Erythroblast (primary cell): ENCODE measurements around the gene YY1AP1.
"Not testable (repeated sequence)": the region's sequence is repeated elsewhere in the genome, so short reads cannot be mapped to it uniquely, and the experiment has no call there.

Experiments
- DNase-seq, 2 experiments: peaks; one replicate each; lab custom pipeline; 2025; lab: John Stamatoyannopoulos, UW
- GATA1 ChIP-seq: IDR thresholded peaks from 2 replicates; pipeline ENCODE4 v1.6.1; 2011; ENCODE audit warnings: low read depth, mild to moderate bottlenecking, control low read depth, low read length, moderate library complexity
- POLR2A ChIP-seq: IDR thresholded peaks from 2 replicates; pipeline ENCODE4 v1.6.1; 2011; ENCODE audit warnings: mild to moderate bottlenecking, low read length

Gene YY1AP1

DNA sequence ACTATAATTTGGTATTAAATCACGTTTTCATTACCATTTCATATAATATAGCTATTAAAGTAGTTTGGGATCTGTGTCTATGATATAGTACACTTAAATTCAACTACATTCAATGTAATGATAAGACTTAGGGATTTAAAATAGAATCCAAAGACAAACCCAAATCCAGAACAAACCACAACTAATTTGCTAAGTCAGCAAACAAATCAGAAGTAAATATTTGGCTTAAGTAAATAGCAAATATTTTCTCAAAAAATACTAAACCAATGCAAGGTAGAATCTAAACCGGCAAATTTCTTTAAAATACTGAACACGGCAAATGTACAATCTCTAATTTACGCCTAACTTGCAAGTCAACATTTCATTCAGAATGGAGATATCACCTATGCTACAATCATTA, 16.8 kb downstream of the YY1AP1 start:
- TF ChIP-seq GATA1 (no peak), POLR2A (no peak)
- DNase-seq = no peak

DNA sequence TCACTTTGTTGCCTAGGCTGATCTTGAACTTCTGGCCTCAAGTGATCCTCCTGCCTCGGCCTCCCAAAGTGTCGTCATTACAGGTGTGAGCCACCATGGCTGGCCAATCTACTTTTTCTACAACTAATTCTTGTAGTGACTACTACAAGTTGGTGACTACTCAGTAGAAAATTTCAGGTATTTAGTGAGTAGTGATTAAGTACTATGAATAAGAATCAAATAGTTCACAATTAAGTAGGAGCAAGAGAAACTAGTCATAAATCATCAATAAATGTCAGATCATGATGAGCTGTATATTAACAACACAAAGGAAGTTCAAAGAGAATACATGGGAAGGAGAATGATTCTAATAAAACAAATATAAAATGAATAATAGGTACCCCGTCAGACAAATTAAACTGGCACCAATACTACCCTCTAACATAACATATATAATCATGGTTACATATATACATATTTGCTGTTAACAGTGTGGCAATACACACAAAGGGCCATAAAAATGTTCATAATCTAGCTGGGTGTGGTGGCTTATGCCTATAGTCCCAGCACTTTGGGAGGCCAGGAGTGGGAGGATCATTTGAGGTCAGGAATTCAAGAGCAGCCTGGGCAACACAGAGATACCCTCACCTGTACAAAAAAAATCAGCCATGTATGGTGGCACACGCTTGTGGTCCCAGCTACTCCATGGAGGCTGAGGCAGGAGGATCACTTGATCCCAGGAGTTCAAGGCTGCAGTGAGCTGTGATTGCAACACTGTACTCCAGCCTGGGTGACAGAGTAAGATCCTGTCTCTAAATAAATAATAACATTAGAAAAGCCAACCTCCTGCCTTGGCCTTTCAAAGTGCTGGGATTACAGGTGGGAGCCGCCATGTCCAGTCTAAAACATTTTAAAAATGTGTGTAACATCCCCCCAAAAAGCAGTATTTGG, 19.1 kb downstream of the YY1AP1 start:
- TF ChIP-seq POLR2A (no peak), GATA1 (no peak)
- DNase-seq = no peak

DNA sequence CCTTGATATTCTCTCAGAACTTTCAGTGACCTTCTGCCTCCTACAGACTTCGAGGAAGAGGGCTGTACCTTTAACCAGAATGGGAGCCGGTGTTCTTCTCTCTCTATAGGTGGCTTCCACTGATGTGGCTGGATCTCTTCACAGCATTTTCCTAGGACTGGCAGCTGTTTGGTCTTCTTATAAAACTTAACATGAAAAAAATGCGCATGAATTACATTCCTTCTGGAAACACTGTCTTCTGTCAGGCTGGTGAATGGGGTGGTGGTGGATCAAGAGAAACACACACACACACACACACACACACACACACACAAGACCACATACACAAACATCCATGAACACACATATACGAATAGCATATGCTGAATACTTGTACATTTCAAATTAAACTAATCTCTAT, 27.3 kb downstream of the YY1AP1 start:
- DNase-seq = not testable (repeated sequence)

DNA sequence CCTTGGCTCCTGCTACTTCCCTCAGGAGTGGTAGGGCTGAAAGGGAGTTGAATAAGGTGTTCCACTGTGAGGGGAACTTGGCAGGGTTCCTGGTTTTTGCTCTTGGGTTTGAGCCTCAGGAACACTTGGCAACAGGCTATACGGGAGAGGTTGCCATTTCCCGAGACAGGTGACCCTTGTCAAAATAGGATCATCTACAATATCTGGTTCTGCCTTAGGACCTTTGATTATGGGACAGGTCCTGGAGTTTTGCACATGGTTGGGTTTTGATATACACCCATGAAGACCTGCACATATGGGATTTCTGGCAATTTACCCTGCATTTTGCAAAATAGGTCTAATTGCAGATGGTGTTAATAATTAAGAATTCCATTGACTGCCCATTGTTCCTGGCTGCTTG, 31.1 kb downstream of the YY1AP1 start:
- DNase-seq = no peak
- TF ChIP-seq POLR2A (no peak), GATA1 (no peak)

DNA sequence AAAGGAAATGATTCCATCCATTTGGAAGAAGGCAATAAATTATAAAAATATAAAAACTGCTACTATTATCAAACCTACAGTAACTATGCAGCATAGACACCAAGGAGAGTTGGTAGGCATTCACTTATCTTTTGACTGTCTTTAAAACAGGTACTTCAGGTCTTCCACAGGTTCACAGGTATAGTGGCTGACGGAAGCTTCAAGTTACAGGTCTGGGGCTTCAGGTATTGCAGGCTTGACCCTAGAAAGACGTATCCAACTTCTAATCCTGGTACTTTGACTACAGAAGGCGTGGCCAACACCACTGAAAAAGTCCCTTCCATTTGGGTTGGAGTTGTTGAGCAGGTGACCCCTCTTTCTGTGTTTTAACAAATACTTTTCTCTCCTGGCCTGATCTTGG, 35.6 kb downstream of the YY1AP1 start:
- no peak for DNase-seq
- TF ChIP-seq GATA1 (no peak), POLR2A (no peak)

DNA sequence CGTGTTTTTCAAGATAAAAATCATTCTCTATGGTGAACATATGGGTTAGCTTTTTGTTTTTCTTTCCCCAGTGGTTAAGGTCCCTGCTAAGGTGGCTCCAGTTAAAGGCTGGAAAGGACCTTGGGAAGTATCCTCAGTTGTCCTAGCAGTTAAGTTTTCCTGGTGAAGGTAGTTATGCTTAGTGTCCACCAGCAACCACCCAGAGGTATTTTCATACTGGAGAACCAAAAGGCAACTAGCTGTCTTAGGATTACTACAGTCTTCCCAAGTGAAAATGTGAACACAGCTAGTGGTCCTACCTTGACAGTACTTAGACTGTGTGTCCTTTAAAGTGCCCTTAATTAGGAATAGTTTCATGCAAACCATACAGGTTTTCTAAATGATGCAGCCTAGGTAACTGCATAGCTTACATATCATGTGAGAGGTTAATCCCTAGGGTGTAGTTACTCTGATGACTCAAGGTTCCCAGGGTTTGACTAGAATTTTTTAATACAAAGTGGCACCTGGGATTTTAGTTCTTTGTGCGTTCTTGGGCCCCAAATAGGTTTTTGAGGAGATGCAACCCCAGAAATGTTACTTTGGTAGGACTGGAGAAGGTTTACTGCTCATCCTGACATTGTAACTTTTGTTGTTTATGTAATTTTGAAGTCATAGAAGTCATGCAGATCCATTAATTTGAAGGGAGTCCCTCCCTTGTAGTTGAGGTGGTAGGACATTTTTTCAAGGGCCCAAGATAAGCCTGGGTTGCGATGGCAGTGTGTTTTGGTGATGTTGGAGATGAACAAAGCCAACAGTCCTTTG, 36.5 kb downstream of the YY1AP1 start:
- TF ChIP-seq POLR2A = no peak
- no peak for TF ChIP-seq GATA1
- no peak for DNase-seq

DNA sequence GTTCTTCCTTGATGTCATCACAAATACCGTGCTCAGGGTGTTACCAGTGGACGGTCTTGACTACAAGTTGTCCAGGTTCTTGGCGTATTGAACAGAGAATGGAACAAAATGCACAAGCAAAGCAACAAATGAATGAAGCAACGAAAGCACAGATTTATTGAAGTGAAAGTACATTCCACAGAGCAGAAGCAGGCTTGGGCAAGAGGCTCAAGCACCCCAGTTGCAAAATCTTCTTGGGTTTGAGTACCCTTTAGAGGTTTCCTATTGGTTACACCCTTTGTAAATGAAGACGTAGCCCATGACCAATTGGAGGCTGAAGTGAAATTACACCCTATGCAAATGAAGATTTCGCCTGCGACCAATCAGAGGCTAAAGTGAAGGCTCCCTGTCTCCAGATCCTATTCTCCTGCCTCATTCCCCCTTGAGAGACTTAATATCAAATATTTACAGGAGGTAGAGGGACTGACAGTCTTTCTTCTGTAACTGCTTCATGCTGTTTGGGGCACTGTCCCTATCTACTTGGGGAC, 38.3 kb downstream of the YY1AP1 start:
- DNase-seq = no peak
- TF ChIP-seq GATA1 (no peak), POLR2A (no peak)

DNA sequence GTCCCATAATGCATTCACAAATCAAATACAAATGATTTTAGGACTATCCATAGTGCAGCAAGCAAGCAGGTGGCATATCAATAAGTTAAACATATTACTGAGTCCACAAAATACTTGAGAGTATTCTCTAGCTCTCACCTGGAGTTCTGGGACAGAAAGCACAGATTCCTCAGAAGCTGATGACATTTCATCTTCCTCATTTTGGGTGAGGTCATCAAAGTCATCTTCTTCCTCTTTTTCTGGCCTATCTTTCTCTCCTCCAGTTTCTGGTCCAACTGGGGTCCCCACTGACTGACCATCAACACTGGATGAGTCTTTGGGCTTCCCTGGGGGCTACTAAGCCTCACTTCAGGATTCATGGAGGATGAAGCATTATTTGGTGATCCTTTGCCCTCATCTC, 38.9 kb downstream of the YY1AP1 start:
- DNase-seq = no peak
- TF ChIP-seq POLR2A = no peak

DNA sequence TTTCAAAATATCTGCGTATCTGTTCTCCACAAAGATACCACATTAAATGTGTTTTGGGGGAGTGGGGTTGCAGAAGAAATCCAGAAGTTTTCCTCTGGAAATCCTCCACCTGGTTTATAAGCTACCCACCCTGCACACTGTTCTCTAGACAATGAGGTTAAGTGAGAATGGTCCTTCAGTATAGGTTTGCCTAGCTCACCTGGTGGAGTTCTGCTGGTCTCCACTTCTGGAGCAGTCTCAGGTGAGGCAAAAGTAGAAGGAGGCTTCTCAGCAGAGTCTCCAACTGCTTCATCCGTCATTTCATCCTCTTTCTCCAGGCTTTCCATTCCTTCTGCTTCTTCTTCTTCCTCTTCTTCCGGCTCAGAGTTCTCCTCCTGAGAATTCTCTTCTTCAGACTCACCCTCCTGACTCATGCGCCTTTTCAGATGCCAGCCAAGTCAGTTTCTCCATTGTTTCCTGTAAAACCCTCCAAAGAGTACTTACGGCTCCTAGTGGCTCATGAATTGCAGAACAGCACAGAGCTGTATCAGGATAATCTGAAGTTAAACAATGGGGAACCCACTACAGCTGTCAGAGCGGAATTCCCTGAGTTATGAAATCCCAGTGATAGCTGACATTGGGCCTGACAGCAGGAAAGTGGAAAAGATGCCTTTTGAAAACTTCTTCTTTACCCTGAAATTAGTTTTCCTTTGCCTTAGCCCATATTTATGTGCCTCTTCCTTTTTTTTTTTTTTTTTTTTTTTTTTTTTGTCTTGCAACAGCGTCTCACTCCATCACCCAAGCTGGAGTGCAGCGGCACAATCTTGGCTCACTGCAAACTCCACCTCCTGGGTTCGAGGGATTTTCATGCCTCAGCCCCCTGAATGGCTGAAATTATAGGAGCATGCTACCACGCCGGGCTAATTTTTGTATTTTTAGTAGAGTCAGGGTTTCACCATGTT, 40.1 kb downstream of the YY1AP1 start:
- DNase-seq = peak in 1 of 2 experiments; percentile 16
- TF ChIP-seq GATA1 (no peak), POLR2A (no peak)

DNA sequence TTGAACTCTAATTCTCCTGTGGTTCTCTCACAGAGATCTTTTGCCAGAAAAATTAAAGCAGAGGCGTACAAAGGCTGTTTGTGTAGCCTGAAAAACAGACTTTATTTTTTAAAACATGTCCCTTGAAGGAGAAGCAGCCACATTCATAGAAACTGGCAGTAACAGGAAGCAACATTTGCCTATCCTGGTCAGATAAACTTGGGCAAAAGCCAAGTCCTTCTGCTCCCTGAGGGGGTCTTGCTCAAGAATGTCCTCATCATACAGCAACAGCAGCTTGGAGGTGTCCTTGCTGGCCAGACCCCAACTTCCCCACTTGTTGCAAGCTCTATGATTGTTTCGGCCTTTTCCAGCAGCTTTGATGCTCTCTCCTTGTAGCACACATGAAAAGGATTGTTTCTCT, 42.3 kb downstream of the YY1AP1 start:
- TF ChIP-seq POLR2A (no peak), GATA1 (no peak)
- no peak for DNase-seq

DNA sequence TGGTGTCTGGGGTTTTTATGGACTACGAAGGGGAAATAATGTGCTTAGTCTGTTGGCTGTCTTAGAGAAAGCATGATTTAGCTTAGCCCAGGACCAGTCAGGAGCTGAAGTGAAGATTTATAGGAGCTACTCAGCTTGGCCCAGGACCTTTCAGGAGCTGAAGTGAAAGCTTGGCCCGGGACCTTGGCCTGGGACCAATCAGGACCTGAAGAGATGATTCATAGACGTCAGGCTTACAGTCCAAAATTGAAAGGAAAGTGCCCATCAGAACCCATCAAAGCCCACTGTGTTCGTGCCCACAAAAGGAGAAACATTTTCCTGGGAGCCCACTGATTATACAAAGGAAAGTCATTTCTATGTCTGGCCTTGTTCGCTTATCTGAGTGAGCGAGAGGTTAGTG, 42.9 kb downstream of the YY1AP1 start:
- TF ChIP-seq POLR2A = no peak
- no peak for TF ChIP-seq GATA1
- no peak for DNase-seq

DNA sequence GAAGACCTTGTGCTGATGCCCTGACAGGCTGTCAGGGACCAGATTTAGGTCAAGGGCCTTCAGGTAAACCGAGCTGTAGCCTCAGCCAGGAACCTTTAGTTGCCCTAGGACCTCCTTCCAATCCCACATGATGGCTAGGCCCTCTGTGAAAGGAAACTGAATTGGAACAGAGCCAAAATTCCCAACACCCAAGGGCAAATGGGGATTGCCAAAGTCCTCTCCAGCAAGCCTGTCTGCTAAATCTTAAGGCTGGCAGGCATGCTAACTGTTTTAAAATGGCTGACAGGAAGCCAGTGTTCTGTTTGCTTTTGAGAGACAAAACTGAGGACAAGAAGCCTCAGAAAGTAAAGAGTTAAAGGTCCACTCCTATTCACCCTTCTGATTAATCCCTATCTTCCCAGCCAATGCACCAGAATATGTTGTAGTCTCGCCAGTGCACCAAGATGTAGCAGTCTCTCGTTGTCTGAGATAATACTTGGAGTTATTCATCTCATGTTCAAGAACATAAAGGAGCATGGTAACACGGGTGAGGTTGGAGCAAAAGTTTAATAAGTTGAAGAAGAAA, 43.5 kb downstream of the YY1AP1 start:
- TF ChIP-seq GATA1 (no peak), POLR2A (no peak)

DNA sequence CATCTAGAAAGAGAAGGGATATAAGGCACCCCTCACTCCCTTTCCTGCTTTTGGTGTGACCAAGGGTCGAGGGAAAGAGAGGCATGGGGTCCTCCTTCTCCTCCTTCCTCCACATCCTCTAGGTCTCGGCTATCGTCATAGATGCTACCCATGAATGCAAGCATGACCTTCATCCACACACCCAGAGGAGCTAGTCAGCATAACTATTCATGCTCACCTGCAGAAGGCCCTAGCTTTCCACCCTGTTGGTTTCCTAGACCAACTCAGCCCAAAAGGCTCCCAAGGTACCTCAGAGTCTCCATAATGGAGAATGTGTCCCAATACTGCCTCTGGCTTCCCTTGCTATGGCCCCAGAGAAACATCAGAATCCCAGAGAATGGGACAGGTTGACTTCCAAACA, 45.3 kb downstream of the YY1AP1 start:
- TF ChIP-seq POLR2A (no peak), GATA1 (no peak)
- no peak for DNase-seq

More for the DNA sequence above, 43.5 kb downstream of the YY1AP1 start:
- DNase-seq = peak in 1 of 2 experiments; percentile 54

DNA sequence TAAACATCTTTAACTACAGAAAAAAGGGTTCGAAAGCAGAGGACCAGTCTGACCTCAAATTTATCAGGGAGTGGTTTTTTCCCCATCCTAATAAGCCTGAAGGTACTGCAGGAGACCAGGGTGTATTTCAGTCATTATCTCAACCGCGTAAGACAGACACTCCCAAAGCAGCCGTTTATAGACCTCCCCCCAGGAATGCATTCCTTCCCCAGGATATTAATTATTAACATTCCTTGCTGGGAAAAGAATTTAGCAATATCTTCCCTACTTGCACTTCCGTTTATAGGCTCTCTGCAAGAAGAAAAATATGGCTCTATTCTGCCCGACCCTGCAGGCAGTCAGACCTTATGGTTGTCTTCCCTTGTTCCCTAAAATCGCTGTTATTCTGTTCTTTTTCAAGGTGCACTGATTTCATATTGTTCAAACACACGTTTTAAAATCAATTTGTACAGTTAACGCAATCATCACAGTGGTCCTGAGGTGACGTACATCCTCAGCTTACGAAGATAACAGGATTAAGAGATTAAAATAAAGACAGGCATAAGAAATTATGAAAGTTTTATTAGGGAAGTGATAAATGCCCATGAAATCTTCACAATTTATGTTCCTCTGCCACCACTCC, 45.9 kb downstream of the YY1AP1 start:
- DNase-seq = peak; percentile 28 to 33
